Neural cell (in vitro differentiated cells): ENCODE data around the gene FLII. TPM values are rescaled to one million over a fixed set of nuclear protein-coding genes. Genes with fewer than 3 reads are reported as not detected.

Source experiments
- H2AFZ ChIP-seq: fragments of 200-600, 300-800 bp; sonication (generic), shearing (Covaris generic); 2 replicates; pipeline ENCODE4 v1.6.0; 2014; ENCODE audit warnings: low read depth, mild to moderate bottlenecking, antibody characterized with exemption, low read length, moderate library complexity
- H3F3A ChIP-seq: fragments of 200-600 bp; shearing (Covaris generic); 2 replicates; pipeline ENCODE4 v1.6.1; 2016; ENCODE audit warnings: mild to moderate bottlenecking, moderate library complexity, mixed read lengths, antibody characterized with exemption, low read length; ENCODE audit not compliant: insufficient read depth, poor library complexity, severe bottlenecking
- H3K27ac ChIP-seq: fragments of 200-600, 300-800 bp; sonication (generic), shearing (Covaris generic); 2 replicates; pipeline ENCODE4 v1.5.1; 2014; ENCODE audit warnings: mild to moderate bottlenecking, low read length, moderate library complexity
- H3K27me3 ChIP-seq: fragments of 300-800, 200-600 bp; sonication (generic), shearing (Covaris generic); 2 replicates; pipeline ENCODE4 v1.6.0; 2014; ENCODE audit warnings: mild to moderate bottlenecking, low read depth, low read length, moderate library complexity; ENCODE audit not compliant: insufficient read depth
- H3K36me3 ChIP-seq: fragments of 300-800, 200-600 bp; sonication (generic), shearing (Covaris generic); 2 replicates; pipeline ENCODE4 v1.5.1; 2014; ENCODE audit warnings: mild to moderate bottlenecking, antibody characterized with exemption, low read length, moderate library complexity; ENCODE audit not compliant: insufficient read depth
- H3K4me2 ChIP-seq: fragments of 300-800, 200-600 bp; sonication (generic), shearing (Covaris generic); 2 replicates; pipeline ENCODE4 v1.6.0; 2014; ENCODE audit warnings: mild to moderate bottlenecking, low read length
- H3K4me3 ChIP-seq: fragments of 300-800, 200-600 bp; sonication (generic), shearing (Covaris generic); 2 replicates; pipeline ENCODE4 v1.5.1; 2014; ENCODE audit warnings: mild to moderate bottlenecking, low read length, moderate library complexity
- H3K79me2 ChIP-seq: fragments of 200-600 bp; shearing (Covaris generic); replicated peaks from 2 replicates; pipeline ENCODE4 v1.6.0; 2014; ENCODE audit warnings: mild to moderate bottlenecking, low read length, moderate library complexity; ENCODE audit not compliant: insufficient read depth
- H3K9ac ChIP-seq: fragments of 300-800, 200-600 bp; sonication (generic), shearing (Covaris generic); 2 replicates; pipeline ENCODE4 v1.6.1; 2016; ENCODE audit warnings: mild to moderate bottlenecking, low read length, mixed read lengths
- H3K9me2 ChIP-seq: fragments of 200-600 bp; shearing (Covaris generic); 2 replicates; pipeline ENCODE4 v1.6.1; 2016; ENCODE audit warnings: mild to moderate bottlenecking, low read length, mixed read lengths; ENCODE audit not compliant: insufficient read depth
- H3K9me3 ChIP-seq: fragments of 200-600, 300-800 bp; sonication (generic), shearing (Covaris generic); 2 replicates; pipeline ENCODE4 v1.6.1; 2016; ENCODE audit warnings: mild to moderate bottlenecking, mixed run types, low read length, moderate library complexity, mixed read lengths
- H4K20me1 ChIP-seq: fragments of 200-600 bp; shearing (Covaris generic); 2 replicates; pipeline ENCODE4 v1.6.1; 2016; ENCODE audit warnings: mild to moderate bottlenecking, mixed run types; ENCODE audit not compliant: insufficient read depth
- EP300 ChIP-seq: fragments of 450-650 bp; conservative IDR thresholded peaks from 2 replicates; pipeline ENCODE4 v1.6.1; 2014; ENCODE audit warnings: antibody characterized with exemption, mild to moderate bottlenecking, moderate library complexity; ENCODE audit not compliant: poor library complexity, severe bottlenecking
- POLR2AphosphoS5 ChIP-seq: IDR thresholded peaks from 2 replicates; pipeline ENCODE4 v1.6.1; 2012
- RAD21 ChIP-seq: fragments of 450-650 bp; conservative IDR thresholded peaks from 2 replicates; pipeline ENCODE4 v1.6.1; 2014; ENCODE audit warnings: antibody characterized with exemption, mild to moderate bottlenecking, moderate library complexity
- TAF1 ChIP-seq: IDR thresholded peaks from 2 replicates; pipeline ENCODE4 v1.6.1; 2012; ENCODE audit warnings: low read depth
- polyA plus RNA-seq: library from polyadenylated mRNA; depleted of rRNA; stranded (reverse); fragments of >200 nt; gene quantifications from 2 replicates; pipeline ENCODE4 v1.2.3, GENCODE V29; 2014
- TF ChIP-seq, protein P1 (sequence below): IDR thresholded peaks from 2 replicates; pipeline ENCODE4 v1.6.1; 2012; ENCODE audit warnings: borderline replicate concordance
- TF ChIP-seq, protein P2 (sequence below): fragments of 450-650 bp; IDR thresholded peaks from 2 replicates; pipeline ENCODE4 v1.5.1; 2014; ENCODE audit warnings: antibody characterized with exemption, mild to moderate bottlenecking, moderate library complexity; ENCODE audit not compliant: poor library complexity, severe bottlenecking

FLII gene
- polyA plus RNA-seq, 1 donor from 2014 or later, result 93.0 TPM

GRCh38 chr17:18213666-18214270 lies 44.8 kb downstream of the FLII start:
- H3K36me3 ChIP-seq, result no peaks in the 10 kb centered on the region
- H3K27ac ChIP-seq, result no peak overlapping the region
- H4K20me1 ChIP-seq, result no peaks in the 10 kb centered on the region
- H3K4me2 ChIP-seq, result no peak overlapping the region
- no peaks in the 10 kb centered on the region for H3K27me3 ChIP-seq
- H3K79me2 ChIP-seq, result no peaks in the 10 kb centered on the region
- no peaks in the 10 kb centered on the region for H3F3A ChIP-seq
- no peak overlapping the region for H3K4me3 ChIP-seq
- TF ChIP-seq, protein P1, sequence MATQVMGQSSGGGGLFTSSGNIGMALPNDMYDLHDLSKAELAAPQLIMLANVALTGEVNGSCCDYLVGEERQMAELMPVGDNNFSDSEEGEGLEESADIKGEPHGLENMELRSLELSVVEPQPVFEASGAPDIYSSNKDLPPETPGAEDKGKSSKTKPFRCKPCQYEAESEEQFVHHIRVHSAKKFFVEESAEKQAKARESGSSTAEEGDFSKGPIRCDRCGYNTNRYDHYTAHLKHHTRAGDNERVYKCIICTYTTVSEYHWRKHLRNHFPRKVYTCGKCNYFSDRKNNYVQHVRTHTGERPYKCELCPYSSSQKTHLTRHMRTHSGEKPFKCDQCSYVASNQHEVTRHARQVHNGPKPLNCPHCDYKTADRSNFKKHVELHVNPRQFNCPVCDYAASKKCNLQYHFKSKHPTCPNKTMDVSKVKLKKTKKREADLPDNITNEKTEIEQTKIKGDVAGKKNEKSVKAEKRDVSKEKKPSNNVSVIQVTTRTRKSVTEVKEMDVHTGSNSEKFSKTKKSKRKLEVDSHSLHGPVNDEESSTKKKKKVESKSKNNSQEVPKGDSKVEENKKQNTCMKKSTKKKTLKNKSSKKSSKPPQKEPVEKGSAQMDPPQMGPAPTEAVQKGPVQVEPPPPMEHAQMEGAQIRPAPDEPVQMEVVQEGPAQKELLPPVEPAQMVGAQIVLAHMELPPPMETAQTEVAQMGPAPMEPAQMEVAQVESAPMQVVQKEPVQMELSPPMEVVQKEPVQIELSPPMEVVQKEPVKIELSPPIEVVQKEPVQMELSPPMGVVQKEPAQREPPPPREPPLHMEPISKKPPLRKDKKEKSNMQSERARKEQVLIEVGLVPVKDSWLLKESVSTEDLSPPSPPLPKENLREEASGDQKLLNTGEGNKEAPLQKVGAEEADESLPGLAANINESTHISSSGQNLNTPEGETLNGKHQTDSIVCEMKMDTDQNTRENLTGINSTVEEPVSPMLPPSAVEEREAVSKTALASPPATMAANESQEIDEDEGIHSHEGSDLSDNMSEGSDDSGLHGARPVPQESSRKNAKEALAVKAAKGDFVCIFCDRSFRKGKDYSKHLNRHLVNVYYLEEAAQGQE, result no peak
- TF ChIP-seq TAF1, result no peak
- TF ChIP-seq RAD21, result no peak
- no peak for TF ChIP-seq EP300
- no peaks in the 10 kb centered on the region for H3K9me2 ChIP-seq
- H2AFZ ChIP-seq, result no peak overlapping the region
- H3K9me3 ChIP-seq, result no peaks in the 10 kb centered on the region
- no peak overlapping the region for H3K9ac ChIP-seq

GRCh38 chr17:18208092-18208491 lies 50.4 kb downstream of the FLII start:
- Histone ChIP-seq H4K20me1 (no peaks in the 10 kb centered on the region), H3K4me2 (no peak overlapping the region), H3K4me3 (no peak overlapping the region), H3K27me3 (no peaks in the 10 kb centered on the region), H3K36me3 (no peaks in the 10 kb centered on the region), H3K79me2 (no peaks in the 10 kb centered on the region), H3F3A (no peaks in the 10 kb centered on the region), H3K9me3 (no peaks in the 10 kb centered on the region), H3K9ac (no peak overlapping the region), H3K27ac (no peak overlapping the region), H3K9me2 (no peaks in the 10 kb centered on the region), H2AFZ (no peak overlapping the region)
- TF ChIP-seq, protein P2, sequence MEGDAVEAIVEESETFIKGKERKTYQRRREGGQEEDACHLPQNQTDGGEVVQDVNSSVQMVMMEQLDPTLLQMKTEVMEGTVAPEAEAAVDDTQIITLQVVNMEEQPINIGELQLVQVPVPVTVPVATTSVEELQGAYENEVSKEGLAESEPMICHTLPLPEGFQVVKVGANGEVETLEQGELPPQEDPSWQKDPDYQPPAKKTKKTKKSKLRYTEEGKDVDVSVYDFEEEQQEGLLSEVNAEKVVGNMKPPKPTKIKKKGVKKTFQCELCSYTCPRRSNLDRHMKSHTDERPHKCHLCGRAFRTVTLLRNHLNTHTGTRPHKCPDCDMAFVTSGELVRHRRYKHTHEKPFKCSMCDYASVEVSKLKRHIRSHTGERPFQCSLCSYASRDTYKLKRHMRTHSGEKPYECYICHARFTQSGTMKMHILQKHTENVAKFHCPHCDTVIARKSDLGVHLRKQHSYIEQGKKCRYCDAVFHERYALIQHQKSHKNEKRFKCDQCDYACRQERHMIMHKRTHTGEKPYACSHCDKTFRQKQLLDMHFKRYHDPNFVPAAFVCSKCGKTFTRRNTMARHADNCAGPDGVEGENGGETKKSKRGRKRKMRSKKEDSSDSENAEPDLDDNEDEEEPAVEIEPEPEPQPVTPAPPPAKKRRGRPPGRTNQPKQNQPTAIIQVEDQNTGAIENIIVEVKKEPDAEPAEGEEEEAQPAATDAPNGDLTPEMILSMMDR, result no peak
- no peak for TF ChIP-seq POLR2AphosphoS5
- TF ChIP-seq, protein P1, result no peak
